HepG2 (cell line): ENCODE measurements around the gene TSPAN13. TPM values are rescaled to one million over a fixed set of nuclear protein-coding genes. Genes with fewer than 3 reads are reported as not detected.

Source experiments
- ATAC-seq: fragments of 200-7000 bp; cut with Tn5 transposase; 3 replicates; pipeline ENCODE4 v1.9.1; 2020; ENCODE audit warnings: mild to moderate bottlenecking, moderate library complexity
- BruUV-seq: library from RNA; stranded (reverse); fragments of 400-500 nt; replicated peaks from 2 replicates; lab custom pipeline; 2021; lab: Mats Ljungman, UMichigan
- CTCF ChIA-PET: fragments of 300-600 bp; formaldehyde crosslinking; extraction: SDS; loops from one replicate; lab custom pipeline; 2021; ENCODE audit warnings: low total read pairs, inconsistent platforms, low intra/inter-chr PET ratio; lab: Yijun Ruan, JAX
- POLR2A ChIA-PET: fragments of 350-600 bp; sonication (Branson Sonifier 250); formaldehyde crosslinking; loops from one replicate; lab custom pipeline; 2020; ENCODE audit warnings: antibody characterized with exemption, inconsistent platforms; lab: Yijun Ruan, JAX
- DNase-seq: peaks from one replicate; pipeline ENCODE4 v3.0.0-alpha.2; 2015; ENCODE audit warnings: low spot score
- FAIRE-seq: peaks from 3 replicates; lab custom pipeline; 2011; peaks lifted over from hg19 to GRCh38; lab: Jason Lieb, UNC
- H2AFZ ChIP-seq: one replicate; pipeline ENCODE4 v1.6.1; 2011; ENCODE audit warnings: low read length, inconsistent platforms
- H3K27ac ChIP-seq: fragments of 300-600 bp; 3 replicates; pipeline ENCODE4 v1.8.0; 2011; ENCODE audit warnings: mixed run types, mild to moderate bottlenecking, mixed read lengths, low read length, inconsistent platforms; ENCODE audit not compliant: insufficient read depth; ENCODE audit errors: extremely low read length
- H3K27me3 ChIP-seq, 2 experiments: fragments of 200-600 bp in 1 of 2; 2 replicates in 1 of 2; 3 replicates in 1 of 2; pipeline versions ENCODE4 v1.6.0 to v1.8.0; 2011; ENCODE audit warnings: low read length in 2 of 2, mild to moderate bottlenecking in 2 of 2, moderate library complexity in 2 of 2, inconsistent platforms in 1 of 2; ENCODE audit not compliant: insufficient read depth in 2 of 2, control insufficient read depth in 1 of 2
- H3K36me3 ChIP-seq, 2 experiments: fragments of 200-600 bp in 1 of 2; replicated peaks in 1 of 2; 2 replicates in 1 of 2; 3 replicates in 1 of 2; pipeline versions ENCODE4 v1.5.1 to v1.8.0; 2011; ENCODE audit warnings: low read length in 2 of 2, inconsistent platforms in 1 of 2; ENCODE audit not compliant: insufficient read depth in 2 of 2, control insufficient read depth in 1 of 2
- H3K4me1 ChIP-seq: 2 replicates; pipeline ENCODE4 v1.5.1; 2012; ENCODE audit warnings: low read length, inconsistent platforms; ENCODE audit not compliant: insufficient read depth
- H3K4me2 ChIP-seq: 2 replicates; pipeline ENCODE4 v1.6.0; 2011; ENCODE audit warnings: low read depth, low read length, inconsistent platforms
- H3K4me3 ChIP-seq, 3 experiments: fragments of 200-600 bp in 1 of 3; sonication (generic), shearing (Covaris generic) in 1 of 3; replicated peaks in 1 of 3; 2 replicates each; pipeline ENCODE4 v1.5.1; 2011 to 2016; ENCODE audit warnings: low read length in 3 of 3, inconsistent platforms in 2 of 3, low read depth in 2 of 3, mild to moderate bottlenecking in 2 of 3, control low read depth in 1 of 3, mixed read lengths in 1 of 3; ENCODE audit not compliant: insufficient read depth in 1 of 3
- H3K79me2 ChIP-seq: one replicate; pipeline ENCODE4 v1.6.1; 2011; ENCODE audit warnings: low read length, inconsistent platforms; ENCODE audit not compliant: insufficient read depth
- H3K9ac ChIP-seq: 2 replicates; pipeline ENCODE4 v1.6.0; 2011; ENCODE audit warnings: mild to moderate bottlenecking, low read depth, low read length, inconsistent platforms; ENCODE audit not compliant: insufficient read depth
- H3K9me3 ChIP-seq: 2 replicates; pipeline ENCODE4 v1.5.1; 2012; ENCODE audit warnings: mild to moderate bottlenecking, low read length
- H4K20me1 ChIP-seq: 2 replicates; pipeline ENCODE4 v1.6.0; 2011; ENCODE audit warnings: inconsistent platforms, mild to moderate bottlenecking, low read length, moderate library complexity; ENCODE audit not compliant: insufficient read depth
- CREB1 ChIP-seq, 2 experiments: fragments of 450-650 bp in 1 of 2; IDR thresholded peaks; 2 replicates each; pipeline ENCODE4 v1.6.1; 2016 to 2017; ENCODE audit warnings: control low read depth in 1 of 2, mild to moderate bottlenecking in 1 of 2, missing compliant biosample characterization in 1 of 2, missing genetic modification characterization in 1 of 2
- CTCF ChIP-seq: sonication (generic); formaldehyde crosslinking; IDR thresholded peaks from 2 replicates; pipeline ENCODE4 v1.5.0; 2020; ENCODE audit warnings: mild to moderate bottlenecking, missing genetic modification reagents, moderate library complexity
- ERF ChIP-seq: IDR thresholded peaks from 2 replicates; pipeline ENCODE4 v1.6.1; 2018; ENCODE audit warnings: missing biosample characterization, missing genetic modification reagents
- HNF1A ChIP-seq, 2 experiments: sonication (generic) in 1 of 2; formaldehyde crosslinking in 1 of 2; IDR thresholded peaks; 2 replicates each; pipeline versions ENCODE4 v1.4.0 to v1.6.1; 2016 to 2020; ENCODE audit warnings: borderline replicate concordance in 1 of 2, low read depth in 1 of 2, mild to moderate bottlenecking in 1 of 2, missing genetic modification reagents in 1 of 2
- HNF1B ChIP-seq: sonication (generic); formaldehyde crosslinking; IDR thresholded peaks from 2 replicates; pipeline ENCODE4 v1.5.1; 2020; ENCODE audit warnings: mild to moderate bottlenecking, moderate library complexity, missing genetic modification reagents
- ZFP82 ChIP-seq: sonication (generic); formaldehyde crosslinking; IDR thresholded peaks from 2 replicates; pipeline ENCODE4 v1.5.1; 2020; ENCODE audit warnings: mild to moderate bottlenecking, missing genetic modification reagents, borderline replicate concordance
- ZNF10 ChIP-seq: sonication (generic); formaldehyde crosslinking; IDR thresholded peaks from 2 replicates; pipeline ENCODE4 v1.4.0; 2020; ENCODE audit warnings: mild to moderate bottlenecking, low read depth, missing genetic modification reagents, borderline replicate concordance
- ZNF337 ChIP-seq: sonication (generic); formaldehyde crosslinking; IDR thresholded peaks from 2 replicates; pipeline ENCODE4 v1.5.1; 2020; ENCODE audit warnings: missing genetic modification reagents, low read depth, mild to moderate bottlenecking, borderline replicate concordance
- WGBS: methylation state at CpG from one replicate; pipeline ENCODE4 v1.1.6; 2017; ENCODE audit warnings: low lambda C conversion rate; 5-methylcytosine and 5-hydroxymethylcytosine counted together
- in situ Hi-C: cut with HindIII; loops from 2 replicates; pipeline ENCODE4 v1.10.0; 2017; ENCODE audit warnings: low pct_unique_long_range_greater_than_20kb; ENCODE audit not compliant: extremely low pct_ligation_motif_present
- intact Hi-C: fragments of 100-400 bp; cut with micrococcal nuclease; formaldehyde crosslinking; loops from one replicate; pipeline ENCODE4 v1.10.0; 2022; ENCODE audit not compliant: unreplicated experiment
- polyA plus RNA-seq, 8 experiments: library from polyadenylated mRNA; depleted of rRNA in 3 of 8; stranded (reverse) in 7 of 8; unstranded in 1 of 8; fragments of >200 nt; fragmentation: Illumina TruSeq in 4 of 8; extraction: Trizol in 4 of 8; gene quantifications; 2 replicates each; pipeline versions ENCODE4 v1.2.1 to v1.2.3, GENCODE V29; 2011 to 2016; ENCODE audit warnings: low read depth in 4 of 8, missing spikeins in 1 of 8, mixed read lengths in 1 of 8; ENCODE audit not compliant: insufficient read depth in 1 of 8
- total RNA-seq, 5 experiments: library from RNA; depleted of rRNA; stranded (reverse); fragments of >200 nt; fragmentation: Illumina TruSeq; extraction: Trizol; gene quantifications; 2 replicates each; pipeline ENCODE4 v1.2.3, GENCODE V29; 2016; ENCODE audit warnings: low read depth in 1 of 5

Gene TSPAN13
- total and polyA plus RNA-seq, 2 of the 13 experiments (the other 11 are each of a cell fraction or from before 2014, with no cell fraction given), result 5.8 to 6.2 TPM

- Histone ChIP-seq H3K9ac (no peak overlapping the region), H3K27ac (no peak overlapping the region), H3K9me3 (no peaks in the 10 kb centered on the region), H3K4me2 (no peak overlapping the region), H2AFZ (no peak overlapping the region), H3K36me3 (no peaks in the 10 kb centered on the region), H3K79me2 (no peaks in the 10 kb centered on the region), H3K4me3 (no peak overlapping the region), H3K27me3 (peaks cover 0 to 6% of the 10 kb centered on the region in 2 experiments; a peak in 2 of 5 replicates), H4K20me1 (no peaks in the 10 kb centered on the region), H3K4me1 (no peaks in the 10 kb centered on the region)
- no peak for FAIRE-seq
- 6% methylated on average over 2 of the region's 2 CpGs for WGBS
- no peak for DNase-seq
- ATAC-seq, result no peak
- POLR2A ChIA-PET, result no interaction called here
- no TSS peak for BruUV-seq
- in situ Hi-C loops, result no loop called here
- intact Hi-C loops, result no loop called here
- CTCF ChIA-PET, result no interaction called here
- TF ChIP-seq ERF (CRISPR knock-in tag) (no peak), CREB1 (IDR thresholded peaks at IDR 0.05) (0 out of 2 replicates have a peak, but pooled peaks have one; percentile 25), CREB1 (CRISPR knock-in tag; IDR thresholded peaks at IDR 0.05) (no peak)
These were observed 58.0 kb downstream of the TSPAN13 start for GRCh38 chr7:16811551-16811950.

- H4K20me1 ChIP-seq, result no peaks in the 10 kb centered on the region
- FAIRE-seq, result no peak
- no peaks in the 10 kb centered on the region for H3K4me1 ChIP-seq
- DNase-seq, result no peak
- no peak overlapping the region for H3K4me2 ChIP-seq
- no peak for ATAC-seq
- 32% methylated on average over 4 of the region's 4 CpGs for WGBS
- H2AFZ ChIP-seq, result no peak overlapping the region
- H3K9me3 ChIP-seq, result no peaks in the 10 kb centered on the region
- intact Hi-C loops (no loop called here), in situ Hi-C loops (no loop called here)
- no peak overlapping the region for H3K27ac ChIP-seq
- H3K4me3 ChIP-seq, result no peak overlapping the region
- no peak overlapping the region for H3K9ac ChIP-seq
- no peaks in the 10 kb centered on the region for H3K79me2 ChIP-seq
- CTCF ChIA-PET, result no interaction called here
- no TSS peak for BruUV-seq
- H3K27me3 ChIP-seq, result peaks cover 0 to 6% of the 10 kb centered on the region in 2 experiments; a peak in 2 of 5 replicates
- POLR2A ChIA-PET, result no interaction called here
- no peaks in the 10 kb centered on the region for H3K36me3 ChIP-seq
- TF ChIP-seq HNF1A (IDR thresholded peaks at IDR 0.05; ENCODE audit: low read depth), result no peak
- no peak for TF ChIP-seq HNF1A (CRISPR knock-in tag; IDR thresholded peaks at IDR 0.05; ENCODE audit: borderline replicate concordance)
- TF ChIP-seq ZFP82 (CRISPR knock-in tag), result no peak
- no peak for TF ChIP-seq CTCF (CRISPR knock-in tag)
- no peak for TF ChIP-seq HNF1B (CRISPR knock-in tag)
- TF ChIP-seq ZNF10 (CRISPR knock-in tag), result no peak
- TF ChIP-seq ZNF337 (CRISPR knock-in tag), result no peak
These were observed 59.1 kb downstream of the TSPAN13 start for GRCh38 chr7:16812542-16813231.
